ENCODE measurements around the gene ANO6.
"Not testable (repeated sequence)": the region's sequence is repeated elsewhere in the genome, so short reads cannot be mapped to it uniquely, and the experiment has no call there.

The ANO6 gene

GRCh38 chr12:45317261-45317660, 101.4 kb downstream of the ANO6 start:
- DNase-seq = not testable (repeated sequence)

GRCh38 chr12:45322810-45323209, 106.9 kb downstream of the ANO6 start:
- no peak for DNase-seq

GRCh38 chr12:45324391-45324790, 108.5 kb downstream of the ANO6 start:
- no peak for DNase-seq

GRCh38 chr12:45326358-45326975, 110.6 kb downstream of the ANO6 start:
- no peak for DNase-seq

GRCh38 chr12:45327823-45328383, 112.0 kb downstream of the ANO6 start:
- DNase-seq = no peak

GRCh38 chr12:45329238-45329637, 113.3 kb downstream of the ANO6 start:
- no peak for DNase-seq

- no peak for DNase-seq
These were observed 113.8 kb downstream of the ANO6 start for GRCh38 chr12:45329702-45330101.

GRCh38 chr12:45331552-45331951, 115.7 kb downstream of the ANO6 start:
- DNase-seq = no peak

GRCh38 chr12:45334396-45334795, 118.5 kb downstream of the ANO6 start:
- DNase-seq = no peak

GRCh38 chr12:45336331-45336730, 120.4 kb downstream of the ANO6 start:
- DNase-seq = no peak

GRCh38 chr12:45336762-45337596, 121.1 kb downstream of the ANO6 start:
- DNase-seq = no peak

GRCh38 chr12:45337835-45338234, 121.9 kb downstream of the ANO6 start:
- no peak for DNase-seq

- DNase-seq = no peak
These were observed 122.4 kb downstream of the ANO6 start for GRCh38 chr12:45338272-45338671.

GRCh38 chr12:45339035-45339434, 123.1 kb downstream of the ANO6 start:
- DNase-seq = no peak

GRCh38 chr12:45342171-45342570, 126.3 kb downstream of the ANO6 start:
- no peak for DNase-seq

- no peak for DNase-seq
These were observed 127.0 kb downstream of the ANO6 start for GRCh38 chr12:45342848-45343247.

GRCh38 chr12:45343269-45344051, 127.6 kb downstream of the ANO6 start:
- DNase-seq = no peak

GRCh38 chr12:45348311-45348710, 132.4 kb downstream of the ANO6 start:
- no peak for DNase-seq

GRCh38 chr12:45348986-45349385, 133.1 kb downstream of the ANO6 start:
- DNase-seq = no peak

GRCh38 chr12:45349916-45350315, 134.0 kb downstream of the ANO6 start:
- DNase-seq = no peak

- DNase-seq = no peak
These were observed 135.0 kb downstream of the ANO6 start for GRCh38 chr12:45350861-45351260.

- no peak for DNase-seq
These were observed 136.2 kb downstream of the ANO6 start for GRCh38 chr12:45351921-45352670.

- no peak for DNase-seq
These were observed 138.0 kb downstream of the ANO6 start for GRCh38 chr12:45353944-45354343.
